GM18909 (cell line): ENCODE results near the gene GPANK1.

Source experiments
- ATAC-seq: cut with Tn5 transposase; IDR thresholded peaks from one replicate; pipeline ENCODE4 v1.9.1; 2021; ENCODE audit warnings: mild to moderate bottlenecking; ENCODE audit not compliant: unreplicated experiment, poor library complexity

GPANK1 gene

GRCh38 chr6:31663961-31664789 is 622 bp downstream of the GPANK1 start:
- ATAC-seq = no peak

- no peak for ATAC-seq
Observed at GRCh38 chr6:31663126-31663960, 1.5 kb downstream of the GPANK1 start.

GRCh38 chr6:31662124-31662723 is 2.6 kb downstream of the GPANK1 start:
- no peak for ATAC-seq

- no peak for ATAC-seq
Observed at GRCh38 chr6:31661262-31662123, 3.3 kb downstream of the GPANK1 start.

- ATAC-seq = peak; percentile 42
Observed at GRCh38 chr6:31660381-31661261, 4.2 kb downstream of the GPANK1 start, which contains the start of gene C6orf47. Gene C6orf47 (minus strand): TSS chr6:31660778. CDS start chr6:31659947, 831 bp downstream.

- ATAC-seq = no peak
Observed at GRCh38 chr6:31659649-31660380, 5.0 kb downstream of the GPANK1 start.

GRCh38 chr6:31658983-31659648 is 5.7 kb downstream of the GPANK1 start:
- ATAC-seq = no peak

- ATAC-seq = no peak
Observed at GRCh38 chr6:31658158-31658688, 6.6 kb downstream of the GPANK1 start.

GRCh38 chr6:31657406-31658157 is 7.2 kb downstream of the GPANK1 start:
- no peak for ATAC-seq

- ATAC-seq = no peak
Observed at GRCh38 chr6:31655349-31656237, 9.2 kb downstream of the GPANK1 start, which contains the start of gene APOM. Gene APOM (plus strand): TSS chr6:31655894. CDS start chr6:31655967, 73 bp downstream.

GRCh38 chr6:31654574-31655348 is 10.0 kb downstream of the GPANK1 start:
- ATAC-seq = no peak

- peak; percentile 63 for ATAC-seq
Observed at GRCh38 chr6:31652925-31653724, 11.7 kb downstream of the GPANK1 start.

- ATAC-seq = peak; percentile 30
Observed at GRCh38 chr6:31651602-31652191, 13.1 kb downstream of the GPANK1 start.

GRCh38 chr6:31645325-31645724 is 19.5 kb downstream of the GPANK1 start:
- no peak for ATAC-seq
